Fibroblast of villous mesenchyme (primary cell): Measurements from ENCODE around the gene AAGAB. TPM values are rescaled to one million over a fixed set of nuclear protein-coding genes. Genes with fewer than 3 reads are reported as not detected.
"Not testable (repeated sequence)": the region's sequence is repeated elsewhere in the genome, so short reads cannot be mapped to it uniquely, and the experiment has no call there.

ENCODE experiments used
- DNase-seq: peaks from one replicate; pipeline ENCODE4 v3.0.0-alpha.2; 2010; ENCODE audit warnings: low read depth
- H3K4me3 ChIP-seq: 2 replicates; pipeline ENCODE4 v1.5.1; 2011; ENCODE audit warnings: low read depth, mild to moderate bottlenecking, low read length
- total RNA-seq: library from RNA; depleted of rRNA; stranded (reverse); fragments of >200 nt; gene quantifications from 2 replicates; pipeline ENCODE4 v1.2.3, GENCODE V29; 2012
- TF ChIP-seq, protein P1 (sequence below): IDR thresholded peaks from 2 replicates; pipeline ENCODE4 v1.5.1; 2012; ENCODE audit warnings: low read depth, mild to moderate bottlenecking, low read length; ENCODE audit not compliant: insufficient read depth

Gene AAGAB
- total RNA-seq, 1 donor: 50.1 TPM

DNA sequence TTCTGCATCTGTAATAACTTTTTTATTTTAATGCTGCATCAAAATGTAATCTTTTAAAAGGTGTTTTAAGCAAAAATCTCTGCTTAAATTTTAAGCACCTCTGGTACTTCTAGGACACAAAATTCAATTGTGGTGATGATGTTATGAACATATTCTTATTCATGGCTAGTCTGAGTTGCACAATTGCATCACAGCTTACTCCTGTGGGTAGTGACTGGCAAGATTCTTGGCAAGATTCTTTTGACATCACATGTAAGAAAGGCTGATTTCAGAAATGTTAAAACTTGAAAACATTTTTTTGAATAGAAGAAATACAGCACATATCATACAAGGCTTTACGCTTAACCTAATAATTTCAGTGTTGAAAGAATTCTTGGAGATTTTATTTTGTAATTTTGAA is 35.9 kb upstream of the AAGAB start:
- H3K4me3 ChIP-seq: no peak overlapping the region
- TF ChIP-seq, protein P1, sequence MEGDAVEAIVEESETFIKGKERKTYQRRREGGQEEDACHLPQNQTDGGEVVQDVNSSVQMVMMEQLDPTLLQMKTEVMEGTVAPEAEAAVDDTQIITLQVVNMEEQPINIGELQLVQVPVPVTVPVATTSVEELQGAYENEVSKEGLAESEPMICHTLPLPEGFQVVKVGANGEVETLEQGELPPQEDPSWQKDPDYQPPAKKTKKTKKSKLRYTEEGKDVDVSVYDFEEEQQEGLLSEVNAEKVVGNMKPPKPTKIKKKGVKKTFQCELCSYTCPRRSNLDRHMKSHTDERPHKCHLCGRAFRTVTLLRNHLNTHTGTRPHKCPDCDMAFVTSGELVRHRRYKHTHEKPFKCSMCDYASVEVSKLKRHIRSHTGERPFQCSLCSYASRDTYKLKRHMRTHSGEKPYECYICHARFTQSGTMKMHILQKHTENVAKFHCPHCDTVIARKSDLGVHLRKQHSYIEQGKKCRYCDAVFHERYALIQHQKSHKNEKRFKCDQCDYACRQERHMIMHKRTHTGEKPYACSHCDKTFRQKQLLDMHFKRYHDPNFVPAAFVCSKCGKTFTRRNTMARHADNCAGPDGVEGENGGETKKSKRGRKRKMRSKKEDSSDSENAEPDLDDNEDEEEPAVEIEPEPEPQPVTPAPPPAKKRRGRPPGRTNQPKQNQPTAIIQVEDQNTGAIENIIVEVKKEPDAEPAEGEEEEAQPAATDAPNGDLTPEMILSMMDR: no peak
- DNase-seq: no peak

DNA sequence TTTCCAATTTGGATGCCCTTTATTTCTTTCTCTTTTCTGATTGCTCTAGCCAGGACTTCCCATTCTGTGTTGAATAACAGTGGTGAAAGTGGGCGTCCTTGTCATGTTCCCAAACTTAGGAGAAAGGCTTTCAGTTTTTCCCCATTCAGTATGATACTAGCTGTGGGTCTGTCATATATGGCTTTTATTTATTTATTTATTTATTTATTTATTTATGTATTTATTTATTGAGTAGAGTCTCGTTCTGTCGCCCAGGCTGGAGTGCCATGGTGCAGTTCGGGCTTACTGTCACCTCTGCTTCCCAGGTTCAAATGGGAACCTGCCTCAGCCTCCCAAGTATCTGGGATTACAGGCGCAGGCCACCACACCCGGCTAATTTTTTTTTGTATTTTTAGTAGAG is 31.9 kb upstream of the AAGAB start:
- not testable (repeated sequence) for DNase-seq, H3K4me3 ChIP-seq

DNA sequence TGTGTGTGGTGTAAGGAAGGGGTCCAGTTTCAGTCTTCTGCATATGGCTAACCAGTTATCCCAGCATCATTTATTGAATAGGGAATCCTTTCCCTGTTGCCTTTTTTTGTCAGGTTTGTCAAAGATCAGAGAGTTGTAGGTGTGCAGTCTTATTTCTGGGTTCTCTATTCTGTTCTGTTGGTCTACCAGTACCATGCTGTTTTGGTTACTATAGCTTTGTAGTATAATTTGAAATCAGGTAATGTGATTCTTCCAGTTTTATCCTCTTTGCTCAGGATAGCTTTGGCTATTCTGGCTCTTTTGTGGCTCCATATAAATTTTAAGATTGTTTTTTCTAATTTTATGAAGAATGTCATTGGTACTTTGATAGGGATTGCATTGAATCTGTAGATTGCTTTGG is 31.2 kb upstream of the AAGAB start:
- H3K4me3 ChIP-seq, DNase-seq: not testable (repeated sequence)

DNA sequence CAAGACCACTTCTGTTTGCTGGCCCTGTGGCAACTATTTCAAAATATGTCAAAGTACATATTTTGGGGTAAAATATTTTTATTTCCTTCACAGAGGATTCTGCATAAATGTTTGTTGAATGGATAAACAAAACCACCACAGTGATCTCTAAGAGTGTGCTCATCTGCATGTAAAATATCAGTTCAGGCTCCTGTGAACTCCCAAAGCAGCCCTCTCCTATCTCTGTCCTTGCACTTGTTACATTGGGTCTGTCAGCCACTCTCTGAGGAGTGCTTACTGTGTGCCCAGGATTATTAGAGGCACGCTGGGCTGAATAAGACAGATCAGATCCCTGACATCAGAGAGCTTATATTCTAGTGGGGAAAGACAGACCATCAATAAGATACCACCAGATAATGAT is 27.3 kb upstream of the AAGAB start:
- TF ChIP-seq, protein P1: no peak
- DNase-seq: peak; percentile 2

GRCh38 chr15:67280217-67280616 is 25.8 kb upstream of the AAGAB start:
- TF ChIP-seq, protein P1: no peak
- DNase-seq: peak; percentile 12
- H3K4me3 ChIP-seq: no peak overlapping the region

More for the DNA sequence above, 27.3 kb upstream of the AAGAB start:
- H3K4me3 ChIP-seq: no peak overlapping the region

DNA sequence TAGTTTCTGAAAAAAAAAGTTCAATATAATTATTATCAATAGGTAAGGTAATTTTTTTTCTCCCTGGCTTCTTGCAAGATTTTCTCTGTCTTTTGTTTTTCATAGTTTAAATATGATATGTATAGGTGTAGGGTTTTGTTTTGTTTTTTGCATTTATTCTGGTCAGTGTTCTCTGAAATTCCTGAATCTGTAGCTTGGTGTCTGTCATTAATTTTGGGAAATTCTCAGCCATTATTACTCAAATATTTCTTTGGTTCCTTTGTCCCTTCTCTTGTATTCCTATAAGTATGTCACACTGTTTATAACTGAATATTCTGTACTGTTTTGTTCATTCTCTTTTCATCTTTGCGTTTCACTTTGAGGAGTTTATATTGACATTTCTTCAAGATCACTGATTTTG is 22.2 kb upstream of the AAGAB start:
- TF ChIP-seq, protein P1: no peak
- DNase-seq: no peak
- H3K4me3 ChIP-seq: no peak overlapping the region

- no peak overlapping the region for H3K4me3 ChIP-seq
- TF ChIP-seq, protein P1: no peak
- DNase-seq: no peak
Observed at GRCh38 chr15:67274236-67274635, 19.8 kb upstream of the AAGAB start.

GRCh38 chr15:67267951-67268941 is 13.8 kb upstream of the AAGAB start:
- TF ChIP-seq, protein P1: no peak
- no peak overlapping the region for H3K4me3 ChIP-seq
- DNase-seq: no peak
